ENCODE data around the gene KLHL17.
A peak's percentile ranks its signal among the peaks of the same experiment; 100 is the strongest.
"Not testable (repeated sequence)": the region's sequence is repeated elsewhere in the genome, so short reads cannot be mapped to it uniquely, and the experiment has no call there.

KLHL17 gene

DNA sequence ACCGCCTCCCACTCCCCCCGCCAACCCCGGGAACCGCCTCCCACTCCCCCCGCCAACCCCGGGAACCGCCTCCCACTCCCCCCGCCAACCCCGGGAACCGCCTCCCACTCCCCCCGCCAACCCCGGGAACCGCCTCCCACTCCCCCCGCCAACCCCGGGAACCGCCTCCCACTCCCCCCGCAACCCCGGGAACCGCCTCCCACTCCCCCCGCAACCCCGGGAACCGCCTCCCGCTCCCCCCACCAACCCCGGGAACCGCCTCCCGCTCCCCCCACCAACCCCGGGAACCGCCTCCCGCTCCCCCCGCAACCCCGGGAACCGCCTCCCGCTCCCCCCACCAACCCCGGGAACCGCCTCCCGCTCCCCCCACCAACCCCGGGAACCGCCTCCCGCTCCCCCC lies 16.4 kb downstream of the KLHL17 start:
- not testable (repeated sequence) for H2BK12ac ChIP-seq (ENCODE audit: low read length); H3K23ac ChIP-seq (ENCODE audit: low read depth, low read length, poor library complexity); H3K4ac ChIP-seq (ENCODE audit: low read length); H3K4me2 ChIP-seq (ENCODE audit: insufficient read depth, low read length, poor library complexity, severe bottlenecking); H3K18ac ChIP-seq (ENCODE audit: low read length); H2AK5ac ChIP-seq (ENCODE audit: low read depth, low read length); H2BK5ac ChIP-seq (ENCODE audit: low read length); DNase-seq (ENCODE audit: low spot score); H2BK15ac ChIP-seq (ENCODE audit: low read length); H3K36me3 ChIP-seq (replicated peaks in 1 of 2; ENCODE audit: control insufficient read depth in 2 of 2, insufficient read depth in 2 of 2, low read length in 2 of 2); H2AFZ ChIP-seq (ENCODE audit: low read length); H4K91ac ChIP-seq (ENCODE audit: low read depth, low read length, poor library complexity); H3K9ac ChIP-seq (ENCODE audit: low read depth, low read length, poor library complexity); H2BK120ac ChIP-seq (ENCODE audit: low read depth, low read length); H4K8ac ChIP-seq (ENCODE audit: low read depth, low read length); H3K79me1 ChIP-seq (ENCODE audit: low read depth, low read length); H3K14ac ChIP-seq (ENCODE audit: low read length); H3K4me3 ChIP-seq (ENCODE audit: low read length in 2 of 2); H3K9me3 ChIP-seq (replicated peaks in 1 of 2; ENCODE audit: control insufficient read depth in 2 of 2, insufficient read depth in 1 of 2, low read depth in 1 of 2, low read length in 2 of 2); H3K4me1 ChIP-seq (ENCODE audit: control insufficient read depth in 2 of 2, insufficient read depth in 1 of 2, low read depth in 1 of 2, low read length in 2 of 2); H3K27ac ChIP-seq (replicated peaks; ENCODE audit: low read length)
- WGBS, 2 donors (ENCODE audit: extremely low coverage in 2 of 2, insufficient read length in 2 of 2, insufficient replicate concordance in 1 of 2), result no CpG with 5 or more reads among the region's 39 CpGs
- H3K27me3 ChIP-seq (ENCODE audit: control insufficient read depth in 3 of 3, insufficient read depth in 3 of 3, low read depth in 1 of 3, low read length in 3 of 3), result peaks cover 0 to 67% (median 14%) of the 10 kb centered on the region in 3 experiments

DNA sequence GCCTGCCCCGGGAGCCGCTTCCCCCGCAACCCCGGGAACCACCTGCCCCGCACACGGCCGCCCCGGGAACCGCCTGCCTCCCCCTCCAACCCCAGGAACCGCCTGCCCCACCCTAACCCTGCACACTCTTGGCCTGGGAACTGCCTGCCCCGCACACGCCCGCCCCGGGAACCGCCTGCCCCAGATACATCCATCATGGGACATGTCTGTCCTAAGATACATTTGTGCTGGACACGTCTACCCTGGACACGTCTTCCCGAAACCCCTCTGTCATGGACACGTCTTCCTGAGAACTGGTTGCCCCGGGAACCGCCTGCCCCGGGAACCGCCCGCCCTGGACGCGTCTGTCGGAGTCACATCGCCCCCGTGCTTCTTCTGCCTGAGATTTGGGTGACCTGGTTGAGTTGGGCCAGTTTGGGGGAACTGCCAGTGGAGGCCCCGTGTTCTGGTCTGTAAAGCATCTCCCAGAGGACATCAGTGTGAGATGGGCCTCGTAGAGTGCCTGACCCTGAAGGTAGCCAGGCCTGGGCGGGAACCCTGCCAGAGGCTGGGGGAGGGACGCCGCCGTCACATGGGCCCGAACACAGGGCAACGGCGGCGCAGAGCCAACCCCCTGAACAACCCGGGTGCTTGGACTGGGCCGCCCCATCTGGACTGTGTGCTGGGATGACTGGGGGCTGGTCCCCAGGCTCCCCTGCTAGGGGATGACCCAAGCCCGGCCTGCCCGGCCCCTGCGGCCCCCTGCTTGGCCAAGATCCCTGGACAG lies 17.9 kb downstream of the KLHL17 start:
- Histone ChIP-seq H3K27me3 (ENCODE audit: control insufficient read depth in 3 of 3, insufficient read depth in 3 of 3, low read depth in 1 of 3, low read length in 3 of 3) (peaks cover 0 to 70% (median 13%) of the 10 kb centered on the region in 3 experiments), H3K23ac (ENCODE audit: low read depth, low read length, poor library complexity) (peak overlapping the region; percentile 80)
- WGBS, 2 donors (ENCODE audit: extremely low coverage in 2 of 2, insufficient read length in 2 of 2, insufficient replicate concordance in 1 of 2), result no CpG with 5 or more reads among the region's 44 CpGs

DNA sequence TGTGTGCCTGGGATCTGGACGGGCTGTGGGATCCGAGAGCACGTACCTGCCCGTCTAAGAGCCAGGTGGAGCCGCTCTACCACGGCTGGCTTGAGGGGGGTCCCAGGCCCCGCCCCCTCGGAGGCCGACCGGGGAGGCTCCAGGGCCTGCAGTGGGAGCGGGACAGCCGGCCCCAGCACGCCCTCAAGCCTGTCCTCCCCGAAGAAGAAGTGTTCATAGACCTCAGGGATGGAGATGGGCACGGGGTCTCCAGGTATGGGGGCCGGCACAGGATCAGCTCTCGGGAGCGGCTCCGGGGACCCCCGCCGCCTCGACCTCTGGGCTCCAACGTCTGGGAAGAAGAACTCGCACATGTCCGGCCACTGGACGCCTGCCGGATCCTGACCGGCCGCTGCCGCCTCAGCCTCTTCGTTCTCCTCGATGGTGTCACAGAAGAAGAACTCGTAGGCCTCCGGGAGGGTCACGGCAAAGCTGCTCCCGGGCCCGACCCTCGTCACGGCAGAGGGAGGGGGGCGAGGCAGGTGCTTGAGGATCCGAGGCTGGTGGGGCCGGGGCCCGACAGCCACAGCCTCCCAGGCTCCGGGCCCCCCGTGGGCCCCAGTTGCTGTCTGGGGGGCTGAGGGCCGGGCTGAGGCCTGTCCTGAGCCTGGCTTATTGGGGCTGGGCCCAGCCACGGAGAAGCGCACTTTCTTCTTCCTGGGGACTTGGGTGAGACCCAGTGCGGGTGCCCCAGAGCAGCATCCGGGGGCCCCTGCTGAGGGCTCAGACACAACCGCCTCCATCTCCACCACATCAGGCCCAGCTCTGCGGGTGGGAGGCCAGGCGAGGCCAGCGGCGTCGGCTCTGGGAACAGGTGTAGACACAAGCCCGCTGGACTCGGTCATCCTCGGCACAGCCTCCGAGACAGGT lies 18.7 kb downstream of the KLHL17 start:
- Histone ChIP-seq H3K27me3 (ENCODE audit: control insufficient read depth in 3 of 3, insufficient read depth in 3 of 3, low read depth in 1 of 3, low read length in 3 of 3) (peaks cover 0 to 68% (median 13%) of the 10 kb centered on the region in 3 experiments), H3K27ac (replicated peaks; ENCODE audit: low read length) (no peak overlapping the region), H4K8ac (ENCODE audit: low read depth, low read length) (no peak overlapping the region), H2AK5ac (ENCODE audit: low read depth, low read length) (peak overlapping the region; percentile 28), H3K9ac (ENCODE audit: low read depth, low read length, poor library complexity) (no peak overlapping the region), H2BK5ac (ENCODE audit: low read length) (no peak overlapping the region), H3K23ac (ENCODE audit: low read depth, low read length, poor library complexity) (peak overlapping the region; percentile 50), H4K91ac (ENCODE audit: low read depth, low read length, poor library complexity) (no peak overlapping the region), H3K36me3 (replicated peaks in 1 of 2; ENCODE audit: control insufficient read depth in 2 of 2, insufficient read depth in 2 of 2, low read length in 2 of 2) (no peaks in the 10 kb centered on the region), H3K9me3 (replicated peaks in 1 of 2; ENCODE audit: control insufficient read depth in 2 of 2, insufficient read depth in 1 of 2, low read depth in 1 of 2, low read length in 2 of 2) (no peaks in the 10 kb centered on the region), H3K4me1 (ENCODE audit: control insufficient read depth in 2 of 2, insufficient read depth in 1 of 2, low read depth in 1 of 2, low read length in 2 of 2) (peaks cover 0 to 1% of the 10 kb centered on the region in 2 donors), H2BK15ac (ENCODE audit: low read length) (no peak overlapping the region), H3K4me3 (ENCODE audit: low read length in 2 of 2) (no peak overlapping the region), H2AFZ (ENCODE audit: low read length) (no peak overlapping the region), H2BK120ac (ENCODE audit: low read depth, low read length) (no peak overlapping the region), H2BK12ac (ENCODE audit: low read length) (no peak overlapping the region), H3K79me1 (ENCODE audit: low read depth, low read length) (no peaks in the 10 kb centered on the region), H3K4ac (ENCODE audit: low read length) (no peak overlapping the region), H3K18ac (ENCODE audit: low read length) (no peak overlapping the region), H3K14ac (ENCODE audit: low read length) (peak overlapping the region; percentile 21), H3K4me2 (ENCODE audit: insufficient read depth, low read length, poor library complexity, severe bottlenecking) (no peak overlapping the region)
- no CpG with 5 or more reads among the region's 60 CpGs for WGBS, 2 donors (ENCODE audit: extremely low coverage in 2 of 2, insufficient read length in 2 of 2, insufficient replicate concordance in 1 of 2)
- no peak for DNase-seq (ENCODE audit: low spot score)

More for the DNA sequence above, 17.9 kb downstream of the KLHL17 start:
- H2AFZ ChIP-seq (ENCODE audit: low read length), result no peak overlapping the region
- peaks cover 1 to 4% of the 10 kb centered on the region in 2 donors for H3K4me1 ChIP-seq (ENCODE audit: control insufficient read depth in 2 of 2, insufficient read depth in 1 of 2, low read depth in 1 of 2, low read length in 2 of 2)
- no peak overlapping the region for H3K18ac ChIP-seq (ENCODE audit: low read length)
- no peak overlapping the region for H3K9ac ChIP-seq (ENCODE audit: low read depth, low read length, poor library complexity)
- no peak overlapping the region for H2BK5ac ChIP-seq (ENCODE audit: low read length)
- no peak overlapping the region for H2BK120ac ChIP-seq (ENCODE audit: low read depth, low read length)
- H2BK15ac ChIP-seq (ENCODE audit: low read length), result peak overlapping the region; percentile 64
- no peaks in the 10 kb centered on the region for H3K36me3 ChIP-seq (replicated peaks in 1 of 2; ENCODE audit: control insufficient read depth in 2 of 2, insufficient read depth in 2 of 2, low read length in 2 of 2)
- H4K91ac ChIP-seq (ENCODE audit: low read depth, low read length, poor library complexity), result no peak overlapping the region
- H4K8ac ChIP-seq (ENCODE audit: low read depth, low read length), result no peak overlapping the region
- H3K4ac ChIP-seq (ENCODE audit: low read length), result no peak overlapping the region
- no peaks in the 10 kb centered on the region for H3K9me3 ChIP-seq (replicated peaks in 1 of 2; ENCODE audit: control insufficient read depth in 2 of 2, insufficient read depth in 1 of 2, low read depth in 1 of 2, low read length in 2 of 2)
- H2AK5ac ChIP-seq (ENCODE audit: low read depth, low read length), result peak overlapping the region; percentile 52
- DNase-seq (ENCODE audit: low spot score), result no peak
- H3K4me3 ChIP-seq (ENCODE audit: low read length in 2 of 2), result no peak overlapping the region
- H3K4me2 ChIP-seq (ENCODE audit: insufficient read depth, low read length, poor library complexity, severe bottlenecking), result no peak overlapping the region
- peak overlapping the region; percentile 21 for H3K14ac ChIP-seq (ENCODE audit: low read length)
- no peaks in the 10 kb centered on the region for H3K79me1 ChIP-seq (ENCODE audit: low read depth, low read length)
- H2BK12ac ChIP-seq (ENCODE audit: low read length), result no peak overlapping the region
- H3K27ac ChIP-seq (replicated peaks; ENCODE audit: low read length), result no peak overlapping the region

DNA sequence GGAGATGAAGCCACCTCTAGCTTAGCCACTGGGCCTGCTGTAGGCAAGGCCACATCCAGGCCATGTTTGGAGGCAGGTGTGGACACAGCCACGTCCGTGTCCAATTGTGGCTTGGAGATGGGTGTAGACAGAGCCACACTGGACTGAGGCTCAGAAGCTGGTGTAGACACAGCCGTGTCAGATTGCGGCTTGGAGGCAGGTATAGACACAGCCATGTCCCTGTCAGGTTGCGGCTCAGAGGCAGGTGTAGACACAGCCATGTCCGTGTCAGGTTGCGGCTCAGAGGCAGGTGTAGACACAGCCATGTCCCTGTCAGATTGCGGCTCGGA lies 19.3 kb downstream of the KLHL17 start:
- peaks cover 0 to 1% of the 10 kb centered on the region in 2 donors for H3K4me1 ChIP-seq (ENCODE audit: control insufficient read depth in 2 of 2, insufficient read depth in 1 of 2, low read depth in 1 of 2, low read length in 2 of 2)
- H3K27me3 ChIP-seq (ENCODE audit: control insufficient read depth in 3 of 3, insufficient read depth in 3 of 3, low read depth in 1 of 3, low read length in 3 of 3), result peaks cover 0 to 62% (median 10%) of the 10 kb centered on the region in 3 experiments
- no peak overlapping the region for H2BK5ac ChIP-seq (ENCODE audit: low read length)
- H4K91ac ChIP-seq (ENCODE audit: low read depth, low read length, poor library complexity), result no peak overlapping the region
- H3K9me3 ChIP-seq (replicated peaks in 1 of 2; ENCODE audit: control insufficient read depth in 2 of 2, insufficient read depth in 1 of 2, low read depth in 1 of 2, low read length in 2 of 2), result no peaks in the 10 kb centered on the region
- H3K14ac ChIP-seq (ENCODE audit: low read length), result peak overlapping the region; percentile 27
- no peak overlapping the region for H3K27ac ChIP-seq (replicated peaks; ENCODE audit: low read length)
- H4K8ac ChIP-seq (ENCODE audit: low read depth, low read length), result no peak overlapping the region
- no peak overlapping the region for H3K4ac ChIP-seq (ENCODE audit: low read length)
- WGBS, 2 donors (ENCODE audit: extremely low coverage in 2 of 2, insufficient read length in 2 of 2, insufficient replicate concordance in 1 of 2), result no CpG with 5 or more reads among the region's 9 CpGs
- no peak overlapping the region for H2BK12ac ChIP-seq (ENCODE audit: low read length)
- H3K4me2 ChIP-seq (ENCODE audit: insufficient read depth, low read length, poor library complexity, severe bottlenecking), result no peak overlapping the region
- H3K36me3 ChIP-seq (replicated peaks in 1 of 2; ENCODE audit: control insufficient read depth in 2 of 2, insufficient read depth in 2 of 2, low read length in 2 of 2), result no peaks in the 10 kb centered on the region
- peak overlapping the region; percentile 50 for H3K23ac ChIP-seq (ENCODE audit: low read depth, low read length, poor library complexity)
- no peak overlapping the region for H2AK5ac ChIP-seq (ENCODE audit: low read depth, low read length)
- H2BK120ac ChIP-seq (ENCODE audit: low read depth, low read length), result no peak overlapping the region
- peak overlapping the region in 1 of 2 donors; percentile 48 for H3K4me3 ChIP-seq (ENCODE audit: low read length in 2 of 2)
- no peaks in the 10 kb centered on the region for H3K79me1 ChIP-seq (ENCODE audit: low read depth, low read length)
- no peak overlapping the region for H2AFZ ChIP-seq (ENCODE audit: low read length)
- no peak overlapping the region for H2BK15ac ChIP-seq (ENCODE audit: low read length)
- no peak overlapping the region for H3K18ac ChIP-seq (ENCODE audit: low read length)
- H3K9ac ChIP-seq (ENCODE audit: low read depth, low read length, poor library complexity), result no peak overlapping the region
- no peak for DNase-seq (ENCODE audit: low spot score)
